ENCODE results near the gene ADAMTS16. TPM values are rescaled to one million over a fixed set of nuclear protein-coding genes. Genes with fewer than 3 reads are reported as not detected.
A peak's percentile ranks its signal among the peaks of the same experiment; 100 is the strongest.

ADAMTS16 gene
- total and polyA plus RNA-seq, 9 donors, result 7.4 to 32.7 (median 13.6) TPM

GRCh38 chr5:5124231-5124630 lies 15.9 kb upstream of the ADAMTS16 start:
- H3K4me1 ChIP-seq (ENCODE audit: insufficient read depth), result peaks cover 10% of the 10 kb centered on the region
- intact Hi-C loops (cut with DNase I), result loop anchor here in 1 of 4 donors (10.0 kb wide), 1 partner anchor 219 kb away; no protein-coding TSS in a partner anchor
- DNase-seq, result no peak
- TF ChIP-seq POLR2A (IDR thresholded peaks at IDR 0.05) (no peak), EP300 (IDR thresholded peaks at IDR 0.05) (no peak), CTCF (IDR thresholded peaks at IDR 0.05) (no peak)
- no peaks in the 10 kb centered on the region for H3K9me3 ChIP-seq
- WGBS, 3 donors, result 8 to 19% (median 9%) methylated on average over 3 of the region's 3 CpGs
- H3K4me3 ChIP-seq, result no peak overlapping the region
- H3K27ac ChIP-seq, result peak overlapping the region in 1 of 2 donors; percentile 3
- H3K27me3 ChIP-seq, result no peaks in the 10 kb centered on the region
- H3K36me3 ChIP-seq, result no peaks in the 10 kb centered on the region

- TF ChIP-seq POLR2A (IDR thresholded peaks at IDR 0.05), result no peak
These were observed 13.7 kb upstream of the ADAMTS16 start for GRCh38 chr5:5126444-5126843.

GRCh38 chr5:5128766-5129165 lies 11.4 kb upstream of the ADAMTS16 start:
- no peaks in the 10 kb centered on the region for H3K36me3 ChIP-seq
- DNase-seq, result no peak
- no peak for TF ChIP-seq EP300 (IDR thresholded peaks at IDR 0.05)
- TF ChIP-seq CTCF (IDR thresholded peaks at IDR 0.05), result no peak
- no peak for TF ChIP-seq POLR2A (IDR thresholded peaks at IDR 0.05)
- H3K4me3 ChIP-seq, result no peak overlapping the region
- intact Hi-C loops (cut with DNase I), result loop anchor here in 1 of 4 donors (10.0 kb wide), 1 partner anchor 224 kb away; no protein-coding TSS in a partner anchor
- H3K9me3 ChIP-seq, result no peaks in the 10 kb centered on the region
- no peaks in the 10 kb centered on the region for H3K27me3 ChIP-seq
- no peak overlapping the region for H3K27ac ChIP-seq
- H3K4me1 ChIP-seq (ENCODE audit: insufficient read depth), result peaks cover 10% of the 10 kb centered on the region
- 82 to 89% (median 84%) methylated on average over 8 of the region's 8 CpGs for WGBS, 3 donors

More at GRCh38 chr5:5126444-5126843, 13.7 kb upstream of the ADAMTS16 start:
- Histone ChIP-seq H3K27me3 (no peaks in the 10 kb centered on the region), H3K4me1 (ENCODE audit: insufficient read depth) (peaks cover 10% of the 10 kb centered on the region), H3K9me3 (no peaks in the 10 kb centered on the region), H3K36me3 (no peaks in the 10 kb centered on the region), H3K27ac (no peak overlapping the region), H3K4me3 (no peak overlapping the region)
- 8 to 14% (median 8%) methylated on average over 7 of the region's 7 CpGs for whole genome bisulfite sequencing, 3 donors
- intact Hi-C loops (cut with DNase I), result loop anchor here in 1 of 4 donors (10.0 kb wide), 1 partner anchor 222 kb away; no protein-coding TSS in a partner anchor
- DNase-seq, result peak; percentile 58 to 78 (median 65)

- no peaks in the 10 kb centered on the region for H3K27me3 ChIP-seq
- WGBS, 3 donors, result 84 to 89% (median 89%) methylated on average over 10 of the region's 10 CpGs
- H3K27ac ChIP-seq, result no peak overlapping the region
- no peaks in the 10 kb centered on the region for H3K36me3 ChIP-seq
- no peak for DNase-seq
- intact Hi-C loops (cut with DNase I), result no loop called here
- no peaks in the 10 kb centered on the region for H3K4me1 ChIP-seq (ENCODE audit: insufficient read depth)
- H3K9me3 ChIP-seq, result no peaks in the 10 kb centered on the region
- TF ChIP-seq EP300 (IDR thresholded peaks at IDR 0.05) (no peak), POLR2A (IDR thresholded peaks at IDR 0.05) (no peak), CTCF (IDR thresholded peaks at IDR 0.05) (no peak)
- no peak overlapping the region for H3K4me3 ChIP-seq
These were observed 7.9 kb upstream of the ADAMTS16 start for GRCh38 chr5:5132234-5132633.

- intact Hi-C loops (cut with DNase I), result no loop called here
- no peak overlapping the region for H3K4me3 ChIP-seq
- H3K36me3 ChIP-seq, result no peaks in the 10 kb centered on the region
- no peaks in the 10 kb centered on the region for H3K4me1 ChIP-seq (ENCODE audit: insufficient read depth)
- H3K27ac ChIP-seq, result no peak overlapping the region
- TF ChIP-seq EP300 (IDR thresholded peaks at IDR 0.05), result no peak
- no peak for TF ChIP-seq CTCF (IDR thresholded peaks at IDR 0.05)
- TF ChIP-seq POLR2A (IDR thresholded peaks at IDR 0.05), result no peak
- WGBS, 3 donors, result 79 to 90% (median 87%) methylated on average over 14 to 15 of the region's 15 CpGs
- no peak for DNase-seq
- H3K9me3 ChIP-seq, result no peaks in the 10 kb centered on the region
- H3K27me3 ChIP-seq, result no peaks in the 10 kb centered on the region
These were observed 7.3 kb upstream of the ADAMTS16 start for GRCh38 chr5:5132693-5133295.

Data from ovary (tissue), 9 donors.